ENCODE data around the gene NR1H4.

The NR1H4 gene

DNA sequence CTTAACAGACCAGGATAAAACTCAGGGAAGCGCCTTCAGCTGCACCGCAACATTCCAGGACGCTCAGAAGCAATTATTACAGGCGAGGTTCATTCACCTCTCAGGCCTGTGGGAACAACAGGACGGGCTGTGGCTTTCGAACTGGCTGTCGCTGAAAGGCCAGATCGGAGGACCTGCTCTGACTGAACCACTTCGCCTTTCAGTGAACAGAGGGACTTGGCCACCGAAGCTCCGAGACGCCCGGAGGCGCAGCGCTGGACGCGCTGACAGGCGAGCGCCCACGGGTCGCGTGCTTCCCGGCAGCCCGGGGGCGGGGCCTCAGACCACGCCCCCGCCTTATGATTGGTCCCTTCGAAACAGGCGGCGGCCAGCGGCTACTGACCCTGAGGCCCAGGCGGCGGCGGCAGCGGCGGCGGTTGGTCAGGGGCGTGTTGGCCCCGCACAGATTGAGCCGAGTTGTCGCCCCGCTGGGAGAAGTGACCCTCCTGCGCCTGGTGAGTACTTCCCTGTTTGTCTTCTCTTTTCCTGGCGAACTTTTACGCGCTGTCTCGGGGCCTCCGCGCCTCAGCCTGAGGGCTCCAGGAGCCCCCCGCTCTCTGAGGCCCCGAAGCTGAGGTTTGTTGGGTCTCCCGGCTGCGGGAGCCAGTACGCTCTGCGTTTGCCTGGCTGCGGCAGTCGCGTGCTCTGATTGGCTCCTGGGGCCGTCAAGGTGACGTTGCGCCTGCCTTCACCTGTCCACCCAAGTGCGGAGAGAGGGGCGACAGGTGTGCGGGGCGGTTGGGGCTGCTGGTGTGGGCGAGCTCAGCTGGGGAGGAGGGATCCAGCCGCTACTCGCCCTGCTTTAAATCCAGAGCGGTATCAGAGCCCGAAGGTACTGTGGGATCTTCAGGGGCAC is 99.9 kb downstream of the NR1H4 start, which contains the start of gene GAS2L3:
Gene GAS2L3 (plus strand): TSS at position 393 of the 895 bp plus-strand sequence. CDS start 21,221 bp downstream, outside the sequence.
- Mint-ChIP-seq H3K4me3 (peak within 1 kb of the TSS; percentile 94 to 96 (median 95)), H3K27me3 (ENCODE audit: low read depth) (peaks cover 29% of the 10 kb centered on the region), H3K4me1 (peaks cover 12% of the 10 kb centered on the region), H3K36me3 (ENCODE audit: low read depth) (no peaks in the 10 kb centered on the region), H3K27ac (peak within 1 kb of the TSS; percentile 36 to 80 (median 73)), H3K9me3 (no peaks in the 10 kb centered on the region)
- TF ChIP-seq CTCF (IDR thresholded peaks at IDR 0.05; ENCODE audit: unreplicated experiment in 3 of 3) = no peak

- H3K27me3 Mint-ChIP-seq (ENCODE audit: low read depth) = peaks cover 25% of the 10 kb centered on the region
- TF ChIP-seq CTCF (IDR thresholded peaks at IDR 0.05; ENCODE audit: unreplicated experiment in 3 of 3) = no peak
- H3K27ac Mint-ChIP-seq = peak overlapping the region in 2 of 3 experiments; percentile 36 to 73
- no peaks in the 10 kb centered on the region for H3K9me3 Mint-ChIP-seq
- H3K4me1 Mint-ChIP-seq = peaks cover 12% of the 10 kb centered on the region
- no peaks in the 10 kb centered on the region for H3K36me3 Mint-ChIP-seq (ENCODE audit: low read depth)
- H3K4me3 Mint-ChIP-seq = peak overlapping the region; percentile 94 to 96 (median 95)
Measured at GRCh38 chr12:100574187-100575074, 100.8 kb downstream of the NR1H4 start.

DNA sequence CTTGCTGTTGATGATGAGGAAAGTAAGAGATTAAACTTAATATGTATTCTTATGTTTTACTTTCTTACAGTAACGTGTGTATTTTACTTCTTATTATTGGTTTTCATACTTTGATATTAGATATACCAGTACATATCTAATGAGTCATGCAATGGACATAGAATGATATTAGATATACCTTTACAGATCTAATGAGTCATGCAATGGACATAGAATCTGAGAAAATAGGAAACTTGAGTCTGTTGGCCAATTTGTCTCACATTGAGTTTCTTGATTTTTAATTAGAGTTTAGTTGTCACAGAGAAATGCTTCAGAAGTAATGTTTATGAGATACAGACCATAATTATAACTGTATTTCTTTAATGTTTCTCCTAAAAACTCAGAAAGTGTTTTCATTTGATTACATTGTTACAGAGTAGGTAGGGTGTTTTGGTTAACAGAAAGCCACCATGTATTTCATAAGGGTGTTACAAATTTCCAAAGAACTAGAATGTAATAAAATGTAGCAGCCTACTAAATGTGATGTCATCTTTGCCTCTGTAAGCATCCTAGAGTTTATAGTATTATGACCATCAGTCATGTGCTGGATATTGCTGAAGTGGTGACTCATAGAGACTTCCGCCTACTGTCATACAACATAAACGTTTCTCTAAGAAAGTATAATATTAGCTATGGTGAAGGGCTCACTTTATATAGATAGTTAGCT is 102.8 kb downstream of the NR1H4 start:
- Mint-ChIP-seq H3K4me1 (peaks cover 12% of the 10 kb centered on the region), H3K36me3 (ENCODE audit: low read depth) (no peaks in the 10 kb centered on the region), H3K27me3 (ENCODE audit: low read depth) (peaks cover 17% of the 10 kb centered on the region), H3K4me3 (peak overlapping the region in 1 of 3 experiments; percentile 31), H3K27ac (no peak overlapping the region), H3K9me3 (no peaks in the 10 kb centered on the region)
- TF ChIP-seq CTCF (IDR thresholded peaks at IDR 0.05; ENCODE audit: unreplicated experiment in 3 of 3) = no peak

- peaks cover 10% of the 10 kb centered on the region for H3K4me1 Mint-ChIP-seq
- peaks cover 9% of the 10 kb centered on the region for H3K9me3 Mint-ChIP-seq
- peaks cover 4% of the 10 kb centered on the region for H3K36me3 Mint-ChIP-seq (ENCODE audit: low read depth)
- peaks cover 7% of the 10 kb centered on the region for H3K27me3 Mint-ChIP-seq (ENCODE audit: low read depth)
- no peak overlapping the region for H3K27ac Mint-ChIP-seq
- no peak overlapping the region for H3K4me3 Mint-ChIP-seq
- no peak for TF ChIP-seq CTCF (IDR thresholded peaks at IDR 0.05; ENCODE audit: unreplicated experiment in 3 of 3)
Measured at GRCh38 chr12:100578923-100579322, 105.3 kb downstream of the NR1H4 start.

GRCh38 chr12:100579844-100580243 is 106.2 kb downstream of the NR1H4 start:
- Mint-ChIP-seq H3K27me3 (ENCODE audit: low read depth) (no peaks in the 10 kb centered on the region), H3K9me3 (peaks cover 15% of the 10 kb centered on the region), H3K4me3 (no peak overlapping the region), H3K36me3 (ENCODE audit: low read depth) (peaks cover 4% of the 10 kb centered on the region), H3K27ac (no peak overlapping the region), H3K4me1 (peaks cover 1% of the 10 kb centered on the region)
- no peak for TF ChIP-seq CTCF (IDR thresholded peaks at IDR 0.05; ENCODE audit: unreplicated experiment in 3 of 3)
